Panc1 (cell line): Measurements from ENCODE around the gene LRMDA. TPM values are rescaled to one million over a fixed set of nuclear protein-coding genes. Genes with fewer than 3 reads are reported as not detected.

Experiments used
- ATAC-seq: fragments of 200-7000 bp; cut with Tn5 transposase; 2 replicates; pipeline ENCODE4 v1.9.1; 2020; ENCODE audit warnings: mild to moderate bottlenecking, moderate library complexity
- BruUV-seq: library from RNA; stranded (reverse); fragments of 400-500 nt; replicated peaks from 2 replicates; lab custom pipeline; 2021; lab: Mats Ljungman, UMichigan
- CTCF ChIA-PET: fragments of 300-600 bp; sonication (Branson Sonifier 250); formaldehyde crosslinking; loops from one replicate; lab custom pipeline; 2022; ENCODE audit warnings: antibody characterized with exemption; lab: Charles Lee
- POLR2A ChIA-PET: fragments of 300-600 bp; sonication (Branson Sonifier 250); formaldehyde crosslinking; loops from one replicate; lab custom pipeline; 2022; ENCODE audit warnings: antibody characterized with exemption; lab: Charles Lee
- DNase-seq: peaks from one replicate; pipeline ENCODE4 v3.0.0-alpha.2; 2010; ENCODE audit warnings: low read depth, low spot score
- H3K27ac ChIP-seq: 2 replicates; pipeline ENCODE4 v1.5.1; 2011; ENCODE audit warnings: mild to moderate bottlenecking, low read length, inconsistent platforms
- H3K27me3 ChIP-seq: fragments of 200-500 bp; sonication (Bioruptor generic); 2 replicates; pipeline ENCODE4 v1.6.0; 2014; ENCODE audit warnings: low read length, inconsistent platforms; ENCODE audit not compliant: control insufficient read depth, insufficient read depth
- H3K36me3 ChIP-seq: fragments of 200-500 bp; sonication (Bioruptor generic); 2 replicates; pipeline ENCODE4 v1.5.1; 2014; ENCODE audit warnings: inconsistent platforms, mild to moderate bottlenecking, low read length, moderate library complexity; ENCODE audit not compliant: control insufficient read depth, insufficient read depth
- H3K4me1 ChIP-seq: 2 replicates; pipeline ENCODE4 v1.5.1; 2011; ENCODE audit warnings: inconsistent platforms, mild to moderate bottlenecking, low read length, moderate library complexity; ENCODE audit not compliant: control insufficient read depth, insufficient read depth
- H3K4me3 ChIP-seq, 2 experiments: 2 replicates each; pipeline ENCODE4 v1.5.1; 2011 to 2012; ENCODE audit warnings: low read depth in 2 of 2, low read length in 2 of 2, mild to moderate bottlenecking in 2 of 2, inconsistent platforms in 1 of 2, moderate library complexity in 1 of 2
- H3K9me3 ChIP-seq: fragments of 200-500 bp; sonication (Bioruptor generic); 2 replicates; pipeline ENCODE4 v1.5.1; 2014; ENCODE audit warnings: low read depth, mild to moderate bottlenecking, inconsistent platforms, low read length, moderate library complexity; ENCODE audit not compliant: control insufficient read depth, insufficient read depth
- POLR2AphosphoS5 ChIP-seq: IDR thresholded peaks from 2 replicates; pipeline ENCODE4 v1.6.1; 2012; ENCODE audit warnings: mild to moderate bottlenecking, low read depth, low read length, moderate library complexity
- SIN3A ChIP-seq: IDR thresholded peaks from 2 replicates; pipeline ENCODE4 v1.6.1; 2012; ENCODE audit warnings: low read depth, mild to moderate bottlenecking, low read length, moderate library complexity, borderline replicate concordance; ENCODE audit not compliant: insufficient read depth
- TCF7L2 ChIP-seq: IDR thresholded peaks from 2 replicates; pipeline ENCODE4 v1.6.1; 2011; ENCODE audit warnings: mild to moderate bottlenecking, low read depth, low read length, inconsistent platforms
- in situ Hi-C: cut with HindIII; loops from 2 replicates; pipeline ENCODE4 v1.10.0; 2016; ENCODE audit warnings: low sequenced_read_pairs, low pct_unique_long_range_greater_than_20kb
- intact Hi-C: fragments of 100-400 bp; cut with micrococcal nuclease; formaldehyde crosslinking; loops from one replicate; pipeline ENCODE4 v1.10.0; 2022; ENCODE audit not compliant: unreplicated experiment
- total RNA-seq: library from RNA; stranded (reverse); gene quantifications from one replicate; pipeline ENCODE4 v1.2.1, GENCODE V29; 2021; ENCODE audit not compliant: unreplicated experiment
- TF ChIP-seq, protein P1 (sequence below), 2 experiments: IDR thresholded peaks; 2 replicates each; pipeline ENCODE4 v1.6.1; 2011 to 2012; ENCODE audit warnings: low read depth in 2 of 2, control low read depth in 1 of 2, low read length in 1 of 2, mild to moderate bottlenecking in 1 of 2, moderate library complexity in 1 of 2; ENCODE audit not compliant: insufficient read depth in 1 of 2
- TF ChIP-seq, protein P2 (sequence below): fragments of 450-650 bp; IDR thresholded peaks from 2 replicates; pipeline ENCODE4 v1.5.1; 2017; ENCODE audit warnings: mild to moderate bottlenecking

The LRMDA gene
- total RNA-seq, 1 experiment from 2014 or later, result 1.2 TPM

DNA sequence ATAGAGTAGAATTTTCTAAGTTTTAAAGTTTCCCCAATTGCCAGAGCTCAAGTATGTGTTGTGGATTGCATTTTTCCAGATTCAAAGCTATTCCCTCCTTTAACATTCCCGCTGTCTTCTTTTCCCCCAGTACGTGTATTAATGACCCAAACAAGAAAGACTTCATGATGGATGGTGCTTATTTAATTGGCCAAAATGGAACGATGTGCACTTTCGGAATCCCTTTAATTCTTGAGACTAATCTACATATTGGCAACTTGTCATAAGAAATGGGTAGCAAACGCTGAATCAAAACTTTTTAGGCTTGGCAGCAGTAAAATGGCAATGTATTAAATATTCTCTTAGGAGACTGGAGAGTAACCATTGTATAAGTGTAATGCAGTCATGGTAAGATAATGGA lies 753.2 kb downstream of the LRMDA start:
- ChIA-PET CTCF (no interaction called here), POLR2A (no interaction called here)
- no peak for TF ChIP-seq SIN3A
- TF ChIP-seq, protein P1, sequence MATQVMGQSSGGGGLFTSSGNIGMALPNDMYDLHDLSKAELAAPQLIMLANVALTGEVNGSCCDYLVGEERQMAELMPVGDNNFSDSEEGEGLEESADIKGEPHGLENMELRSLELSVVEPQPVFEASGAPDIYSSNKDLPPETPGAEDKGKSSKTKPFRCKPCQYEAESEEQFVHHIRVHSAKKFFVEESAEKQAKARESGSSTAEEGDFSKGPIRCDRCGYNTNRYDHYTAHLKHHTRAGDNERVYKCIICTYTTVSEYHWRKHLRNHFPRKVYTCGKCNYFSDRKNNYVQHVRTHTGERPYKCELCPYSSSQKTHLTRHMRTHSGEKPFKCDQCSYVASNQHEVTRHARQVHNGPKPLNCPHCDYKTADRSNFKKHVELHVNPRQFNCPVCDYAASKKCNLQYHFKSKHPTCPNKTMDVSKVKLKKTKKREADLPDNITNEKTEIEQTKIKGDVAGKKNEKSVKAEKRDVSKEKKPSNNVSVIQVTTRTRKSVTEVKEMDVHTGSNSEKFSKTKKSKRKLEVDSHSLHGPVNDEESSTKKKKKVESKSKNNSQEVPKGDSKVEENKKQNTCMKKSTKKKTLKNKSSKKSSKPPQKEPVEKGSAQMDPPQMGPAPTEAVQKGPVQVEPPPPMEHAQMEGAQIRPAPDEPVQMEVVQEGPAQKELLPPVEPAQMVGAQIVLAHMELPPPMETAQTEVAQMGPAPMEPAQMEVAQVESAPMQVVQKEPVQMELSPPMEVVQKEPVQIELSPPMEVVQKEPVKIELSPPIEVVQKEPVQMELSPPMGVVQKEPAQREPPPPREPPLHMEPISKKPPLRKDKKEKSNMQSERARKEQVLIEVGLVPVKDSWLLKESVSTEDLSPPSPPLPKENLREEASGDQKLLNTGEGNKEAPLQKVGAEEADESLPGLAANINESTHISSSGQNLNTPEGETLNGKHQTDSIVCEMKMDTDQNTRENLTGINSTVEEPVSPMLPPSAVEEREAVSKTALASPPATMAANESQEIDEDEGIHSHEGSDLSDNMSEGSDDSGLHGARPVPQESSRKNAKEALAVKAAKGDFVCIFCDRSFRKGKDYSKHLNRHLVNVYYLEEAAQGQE (IDR thresholded peaks at IDR 0.05; ENCODE audit: insufficient read depth in 1 of 2, low read depth in 2 of 2, low read length in 1 of 2), result no peak
- no peak for TF ChIP-seq TCF7L2
- TF ChIP-seq POLR2AphosphoS5, result no peak
- TF ChIP-seq, protein P2, sequence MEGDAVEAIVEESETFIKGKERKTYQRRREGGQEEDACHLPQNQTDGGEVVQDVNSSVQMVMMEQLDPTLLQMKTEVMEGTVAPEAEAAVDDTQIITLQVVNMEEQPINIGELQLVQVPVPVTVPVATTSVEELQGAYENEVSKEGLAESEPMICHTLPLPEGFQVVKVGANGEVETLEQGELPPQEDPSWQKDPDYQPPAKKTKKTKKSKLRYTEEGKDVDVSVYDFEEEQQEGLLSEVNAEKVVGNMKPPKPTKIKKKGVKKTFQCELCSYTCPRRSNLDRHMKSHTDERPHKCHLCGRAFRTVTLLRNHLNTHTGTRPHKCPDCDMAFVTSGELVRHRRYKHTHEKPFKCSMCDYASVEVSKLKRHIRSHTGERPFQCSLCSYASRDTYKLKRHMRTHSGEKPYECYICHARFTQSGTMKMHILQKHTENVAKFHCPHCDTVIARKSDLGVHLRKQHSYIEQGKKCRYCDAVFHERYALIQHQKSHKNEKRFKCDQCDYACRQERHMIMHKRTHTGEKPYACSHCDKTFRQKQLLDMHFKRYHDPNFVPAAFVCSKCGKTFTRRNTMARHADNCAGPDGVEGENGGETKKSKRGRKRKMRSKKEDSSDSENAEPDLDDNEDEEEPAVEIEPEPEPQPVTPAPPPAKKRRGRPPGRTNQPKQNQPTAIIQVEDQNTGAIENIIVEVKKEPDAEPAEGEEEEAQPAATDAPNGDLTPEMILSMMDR, result no peak
- H3K27me3 ChIP-seq, result peaks cover 2% of the 10 kb centered on the region
- intact Hi-C loops, result no loop called here
- BruUV-seq, result no TSS peak
- H3K4me1 ChIP-seq, result no peaks in the 10 kb centered on the region
- DNase-seq (no peak), ATAC-seq (no peak)
- no peak overlapping the region for H3K4me3 ChIP-seq
- no peaks in the 10 kb centered on the region for H3K9me3 ChIP-seq
- no peaks in the 10 kb centered on the region for H3K36me3 ChIP-seq
- no peak overlapping the region for H3K27ac ChIP-seq
- in situ Hi-C loops, result no loop called here

DNA sequence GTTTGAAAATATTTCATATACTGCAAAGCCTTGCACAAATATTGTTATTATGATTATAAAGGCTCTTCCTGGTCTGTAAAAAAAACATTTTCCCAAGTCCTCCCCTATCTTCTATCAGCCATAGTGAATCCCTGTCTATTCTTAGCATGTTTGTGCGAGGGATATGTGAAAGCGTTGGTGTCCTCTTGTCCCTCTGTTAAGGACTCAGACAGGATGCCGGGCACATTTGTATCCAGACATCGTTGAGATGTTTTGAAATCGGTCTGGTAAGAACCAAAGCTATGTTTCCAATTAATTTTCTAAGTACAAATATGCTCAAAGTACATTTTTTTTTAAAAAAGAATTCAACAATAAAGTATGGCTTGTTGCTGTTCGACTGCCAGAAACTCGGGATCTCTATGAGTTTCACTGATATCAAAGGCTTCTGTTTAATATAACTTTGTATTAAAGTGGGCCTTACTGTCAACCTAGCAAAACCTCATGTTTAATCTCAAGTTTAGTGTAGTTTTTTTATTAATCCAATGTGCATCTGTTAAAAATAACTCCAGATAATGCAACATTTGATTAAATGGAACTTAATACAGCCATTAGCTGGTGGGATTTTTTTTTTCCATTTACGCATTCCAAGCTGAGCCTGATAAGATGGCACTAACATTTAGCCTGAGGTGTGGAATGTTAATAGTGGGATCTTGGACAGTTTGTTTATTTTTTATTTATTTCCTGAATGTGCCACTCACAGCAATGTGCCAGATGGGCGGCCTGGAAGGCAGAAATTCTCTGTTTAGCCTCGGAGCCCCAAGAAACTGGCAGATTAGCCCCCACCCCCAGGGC lies 754.3 kb downstream of the LRMDA start:
- in situ Hi-C loops (no loop called here), intact Hi-C loops (no loop called here)
- POLR2A ChIA-PET, result no interaction called here

More for the DNA sequence above, 754.3 kb downstream of the LRMDA start:
- TF ChIP-seq POLR2AphosphoS5 (no peak), TCF7L2 (no peak), SIN3A (no peak)
- TF ChIP-seq, protein P1 (IDR thresholded peaks at IDR 0.05; ENCODE audit: insufficient read depth in 1 of 2, low read depth in 2 of 2, low read length in 1 of 2), result no peak
- TF ChIP-seq, protein P2, result no peak
- Histone ChIP-seq H3K27ac (no peak overlapping the region), H3K9me3 (no peaks in the 10 kb centered on the region), H3K27me3 (peaks cover 2% of the 10 kb centered on the region), H3K4me1 (no peaks in the 10 kb centered on the region), H3K4me3 (no peak overlapping the region), H3K36me3 (no peaks in the 10 kb centered on the region)
- no peak for ATAC-seq
- no peak for DNase-seq
- no TSS peak for BruUV-seq
- CTCF ChIA-PET, result no interaction called here
